Measurements from ENCODE around the gene USP12.
"Not testable (repeated sequence)": the region's sequence is repeated elsewhere in the genome, so short reads cannot be mapped to it uniquely, and the experiment has no call there.

Gene USP12

DNA sequence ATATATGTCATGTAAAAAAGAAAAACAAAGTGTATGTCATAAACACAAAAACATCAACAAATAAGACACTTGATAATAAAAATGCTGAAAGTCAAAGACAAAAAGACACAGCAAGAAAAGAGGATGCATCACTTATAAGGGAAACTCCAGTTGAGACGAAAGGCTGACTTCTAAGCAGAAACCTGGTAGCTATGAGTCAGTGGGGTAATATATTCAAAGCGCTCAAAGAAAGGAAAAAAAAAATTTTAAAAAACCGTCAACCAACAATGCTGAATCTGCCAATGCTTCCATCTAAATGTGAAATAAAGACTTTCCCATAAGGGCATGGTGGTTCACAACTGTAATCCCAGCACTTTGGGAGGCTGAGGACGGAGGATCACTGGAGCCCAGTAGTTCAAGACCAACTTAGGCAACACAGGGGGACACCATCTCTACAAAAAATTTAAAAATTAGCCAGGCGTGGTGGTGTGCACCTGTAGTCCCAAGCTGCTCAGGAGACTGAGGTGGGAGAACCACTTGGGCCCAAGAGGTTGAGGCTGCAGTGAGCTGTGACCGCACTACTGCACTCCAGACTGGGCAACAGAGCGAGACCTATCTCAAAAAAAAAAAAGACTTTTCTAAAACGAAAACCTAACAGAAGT is 24.0 kb downstream of the USP12 start:
- DNase-seq, result no peak

DNA sequence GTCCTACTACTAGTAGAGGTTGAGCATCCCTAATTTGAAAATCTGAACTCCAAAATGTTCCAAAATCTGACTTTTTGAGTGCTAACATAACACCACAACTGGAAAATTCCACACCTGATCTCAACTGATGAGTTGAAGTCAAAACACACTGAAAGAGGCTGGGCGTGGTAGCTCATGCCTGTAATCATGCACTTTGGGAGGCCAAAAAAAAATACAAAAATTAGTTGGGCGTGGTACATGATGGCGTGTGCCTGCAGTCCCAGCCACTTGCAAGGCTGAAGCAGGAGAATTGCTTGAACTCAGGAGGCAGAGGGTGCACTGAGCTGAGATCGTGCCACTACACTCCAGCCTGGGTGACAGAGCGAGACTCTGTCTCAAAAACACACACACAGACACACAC is 29.9 kb downstream of the USP12 start:
- no peak for DNase-seq

DNA sequence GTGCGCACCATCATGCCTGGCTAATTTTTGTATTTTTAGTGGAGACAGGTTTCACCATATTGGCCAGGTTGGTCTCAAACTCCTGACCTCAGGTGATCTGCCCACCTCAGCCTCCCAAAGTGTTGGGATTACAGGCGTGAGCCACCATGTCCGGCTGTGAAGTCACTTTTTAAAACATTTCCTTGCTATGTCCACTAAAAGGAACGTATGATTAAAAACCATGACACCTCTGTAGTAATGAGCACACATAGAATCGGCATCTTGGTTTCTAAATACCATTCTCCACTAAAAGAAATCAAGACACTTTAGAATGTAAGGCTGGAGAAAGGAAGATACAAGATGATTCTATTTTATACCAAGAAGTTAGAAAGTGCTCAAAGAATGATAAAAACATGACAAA is 30.5 kb downstream of the USP12 start:
- DNase-seq, result not testable (repeated sequence)

DNA sequence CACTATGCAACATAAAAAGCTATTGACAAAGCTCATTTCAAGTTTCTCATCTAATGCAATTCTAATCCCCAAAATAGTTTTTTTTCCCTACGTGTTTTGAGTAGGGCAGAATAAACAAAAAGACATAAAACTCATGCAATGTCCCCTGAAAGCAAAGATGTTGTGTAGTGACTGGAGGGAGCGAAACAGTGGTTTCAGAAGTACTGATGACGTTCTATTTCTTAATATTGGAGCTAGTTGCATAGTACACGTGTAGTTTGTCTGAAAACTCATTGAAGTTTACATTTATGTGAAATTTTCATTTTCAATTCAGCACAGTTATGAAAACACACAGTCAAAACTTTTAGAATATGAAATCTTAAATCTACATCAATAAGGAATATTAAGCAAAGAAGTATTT is 31.6 kb downstream of the USP12 start:
- no peak for DNase-seq

DNA sequence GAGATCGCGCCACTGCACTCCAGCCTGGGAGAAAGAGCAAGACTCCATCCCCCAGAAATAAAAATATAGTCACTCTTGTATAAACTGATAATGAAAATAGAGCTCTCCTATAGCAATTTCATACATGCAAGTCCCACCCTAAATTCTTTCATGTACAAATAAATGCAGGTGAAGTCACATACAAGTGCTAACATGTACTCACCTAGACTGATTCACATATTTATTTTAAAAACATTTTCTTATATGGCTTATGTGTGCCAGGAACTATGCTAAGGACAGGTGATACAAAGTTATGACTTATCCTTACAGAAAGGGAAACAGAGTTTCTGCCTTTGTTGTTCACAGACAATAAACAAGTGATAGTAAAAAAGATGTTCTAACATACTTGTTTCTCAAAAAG is 32.0 kb downstream of the USP12 start:
- no peak for DNase-seq

DNA sequence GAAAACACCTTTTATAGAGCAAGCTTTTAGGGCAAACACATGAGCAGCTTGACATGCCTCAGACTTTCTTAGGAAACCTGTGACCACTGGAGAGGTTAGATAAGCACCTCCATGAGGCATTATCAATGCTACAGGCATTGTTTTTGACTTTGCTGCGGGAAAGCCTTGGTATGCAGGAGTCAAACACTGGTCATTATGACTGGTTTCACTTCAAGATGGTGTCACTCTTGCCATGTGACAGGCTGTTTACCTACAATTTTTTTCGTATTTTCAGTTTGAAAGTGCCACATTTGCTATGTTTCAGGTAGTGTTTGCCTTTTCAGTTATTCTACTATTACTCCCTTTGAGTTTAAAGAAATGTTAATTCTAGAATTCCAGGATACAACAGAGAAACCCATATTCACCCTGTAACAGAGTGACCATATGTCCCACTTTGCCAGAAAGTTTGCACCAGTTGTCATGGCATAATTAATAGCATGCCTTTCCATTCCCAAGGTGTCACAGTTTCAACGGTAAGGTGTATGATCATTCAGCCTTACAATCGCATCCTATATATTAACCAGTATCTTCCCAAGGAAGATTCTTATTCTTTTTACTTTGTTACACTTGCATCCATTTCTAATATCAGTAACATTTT is 33.0 kb downstream of the USP12 start:
- DNase-seq, result no peak

DNA sequence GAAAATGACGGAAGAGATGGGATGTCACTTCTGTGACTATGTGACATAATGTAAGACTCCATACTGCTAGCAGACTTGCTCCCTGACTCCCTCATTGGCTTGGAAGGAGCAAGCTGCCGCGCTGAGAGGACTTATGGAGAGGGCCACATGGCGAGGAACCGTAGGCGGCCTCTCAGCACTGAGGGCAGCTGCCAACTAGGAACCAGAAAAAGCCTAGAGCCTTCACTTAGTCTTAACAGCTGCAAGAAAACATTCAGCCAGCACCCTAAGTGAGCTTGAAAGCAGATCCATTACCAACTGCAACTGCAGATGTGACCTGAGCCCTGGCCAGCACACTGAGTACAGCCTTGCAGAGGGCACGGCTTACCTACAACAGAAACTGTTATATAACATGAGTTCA is 33.9 kb downstream of the USP12 start:
- no peak for DNase-seq

DNA sequence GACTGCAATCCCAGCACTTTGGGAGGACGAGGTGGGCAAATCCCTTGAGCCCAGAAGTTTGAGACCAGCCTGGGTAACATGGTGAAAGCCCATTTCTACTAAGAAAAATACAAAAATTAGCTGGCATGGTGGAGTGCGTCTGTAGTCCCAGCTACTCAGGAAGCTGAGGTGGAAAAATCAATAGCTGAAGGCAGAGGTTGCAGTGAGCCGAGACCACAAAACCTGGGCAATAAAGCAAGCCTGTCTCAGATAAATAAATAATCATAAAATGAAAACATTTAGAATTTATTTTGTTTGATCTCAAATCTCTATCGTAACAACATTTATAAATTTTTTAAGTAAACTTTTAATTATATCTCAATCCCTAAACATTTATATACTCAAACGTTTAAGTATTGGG is 36.6 kb downstream of the USP12 start:
- no peak for DNase-seq

DNA sequence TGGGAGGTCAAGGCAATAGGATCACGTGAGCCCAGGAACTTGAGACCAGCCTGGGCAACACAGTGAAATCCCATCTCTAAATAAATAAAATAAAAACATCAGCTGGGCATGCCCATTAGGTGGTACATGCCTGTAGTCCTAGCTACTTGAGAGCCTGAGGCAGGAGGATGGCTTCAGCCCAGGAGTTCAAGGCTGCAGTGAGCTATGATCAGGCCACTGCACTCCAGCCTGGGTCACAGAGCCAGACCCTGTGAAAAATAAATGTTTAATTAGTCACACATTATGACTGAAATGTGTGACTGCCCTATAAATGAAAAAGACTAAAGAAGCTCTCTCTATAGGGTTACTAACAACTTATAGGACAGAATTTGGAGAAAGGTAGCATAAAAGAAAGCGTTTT is 37.7 kb downstream of the USP12 start:
- DNase-seq, result no peak

DNA sequence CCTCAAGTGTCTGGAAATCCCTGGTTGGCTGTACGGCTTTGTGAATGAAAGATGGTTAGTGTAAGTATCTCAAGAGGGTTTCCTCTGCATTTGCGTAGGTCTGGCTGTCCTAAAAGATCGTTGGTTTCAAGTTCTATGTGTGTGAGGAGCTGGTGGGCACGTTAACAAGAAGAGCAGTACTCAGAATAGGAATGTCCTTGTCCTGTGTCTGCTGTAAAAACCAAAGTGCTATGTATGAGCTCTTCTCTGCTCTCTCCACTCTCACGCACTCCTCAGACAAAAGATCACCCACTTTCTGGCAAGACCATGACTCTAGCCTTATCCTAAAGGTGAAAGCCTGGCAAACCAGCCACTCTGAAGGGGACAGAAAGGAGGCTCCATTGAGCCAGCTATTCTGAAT is 39.1 kb downstream of the USP12 start:
- DNase-seq, result no peak

DNA sequence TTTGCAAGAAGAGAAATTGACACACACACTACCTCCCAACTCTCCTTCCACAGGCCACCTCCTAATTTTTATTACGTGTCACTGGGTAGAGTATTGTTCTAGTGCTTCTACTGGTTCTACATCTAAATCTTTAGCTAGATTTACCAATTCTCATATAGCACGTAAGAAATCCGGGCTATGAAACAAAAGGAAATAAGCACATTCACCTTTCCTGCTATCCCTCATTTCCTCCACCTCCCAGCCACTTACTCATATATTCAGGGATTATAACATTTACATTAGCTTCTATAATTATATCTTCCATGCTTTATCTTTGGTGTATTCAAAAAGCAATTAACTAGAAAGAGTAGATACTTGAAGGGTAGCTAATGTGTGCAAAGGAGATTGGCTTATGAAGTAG is 39.7 kb downstream of the USP12 start:
- DNase-seq, result no peak

DNA sequence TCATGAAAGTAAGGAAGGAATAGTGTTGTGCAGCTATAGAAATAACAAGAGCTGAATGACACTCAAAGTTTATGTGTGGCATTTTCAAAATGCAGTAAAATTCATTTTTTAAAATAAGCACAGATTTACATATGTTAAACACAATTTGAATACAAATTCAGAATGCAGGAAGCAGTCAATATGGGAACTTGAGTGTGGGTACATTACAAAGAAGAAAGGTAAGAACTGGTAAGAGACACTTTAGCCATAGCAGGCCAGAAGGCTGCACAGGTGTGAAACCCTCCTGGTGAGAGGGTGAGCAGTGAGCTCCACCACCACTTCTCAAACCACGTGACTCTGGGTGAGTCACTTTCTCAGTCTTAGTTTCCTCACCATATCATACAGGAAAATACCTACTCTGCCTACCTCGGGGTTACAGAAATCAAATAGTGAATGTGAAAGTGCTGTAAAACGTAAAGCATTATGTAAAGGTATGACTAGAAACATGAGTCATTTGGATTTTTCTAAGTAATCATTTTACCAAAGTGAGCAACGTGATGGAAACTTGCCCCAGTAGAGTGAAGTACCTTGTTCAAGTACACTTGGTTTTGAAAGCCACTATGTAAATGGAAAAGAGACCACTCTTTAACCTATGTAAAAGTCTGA is 40.5 kb downstream of the USP12 start:
- no peak for DNase-seq

DNA sequence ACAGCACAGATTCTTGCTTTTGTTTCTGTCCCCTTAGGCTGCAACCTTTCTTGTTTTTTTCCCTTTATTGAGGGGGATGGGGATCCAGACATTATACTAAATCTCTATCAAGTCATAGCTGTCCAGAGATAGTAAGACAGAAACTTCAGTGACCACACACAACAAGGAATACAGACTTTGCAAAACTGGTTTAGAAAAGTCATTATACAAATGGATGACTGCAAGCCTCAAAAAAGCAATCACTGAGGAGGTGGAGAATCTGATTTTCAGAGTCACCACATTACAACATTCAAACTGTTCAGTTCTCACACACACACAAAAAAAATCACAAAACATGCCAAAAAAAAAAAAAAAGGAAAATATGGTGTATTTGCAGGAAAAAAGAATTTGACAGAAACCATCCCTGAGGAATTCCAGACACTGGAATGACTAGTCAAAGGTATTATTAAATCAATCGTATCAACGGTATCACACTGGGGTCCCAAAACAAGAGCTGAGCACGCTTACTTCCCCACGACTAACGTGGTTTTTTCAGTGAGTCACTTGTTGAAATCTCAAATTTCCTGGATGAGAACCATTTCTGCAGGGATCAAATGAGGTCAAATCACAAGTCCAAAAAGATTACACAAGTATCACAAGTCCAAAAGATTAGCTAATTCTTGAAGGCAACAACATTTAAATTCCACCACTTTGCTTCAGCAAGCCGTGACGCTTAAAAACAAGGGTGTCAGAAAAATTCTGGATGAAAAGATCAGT is 41.2 kb downstream of the USP12 start:
- no peak for DNase-seq

DNA sequence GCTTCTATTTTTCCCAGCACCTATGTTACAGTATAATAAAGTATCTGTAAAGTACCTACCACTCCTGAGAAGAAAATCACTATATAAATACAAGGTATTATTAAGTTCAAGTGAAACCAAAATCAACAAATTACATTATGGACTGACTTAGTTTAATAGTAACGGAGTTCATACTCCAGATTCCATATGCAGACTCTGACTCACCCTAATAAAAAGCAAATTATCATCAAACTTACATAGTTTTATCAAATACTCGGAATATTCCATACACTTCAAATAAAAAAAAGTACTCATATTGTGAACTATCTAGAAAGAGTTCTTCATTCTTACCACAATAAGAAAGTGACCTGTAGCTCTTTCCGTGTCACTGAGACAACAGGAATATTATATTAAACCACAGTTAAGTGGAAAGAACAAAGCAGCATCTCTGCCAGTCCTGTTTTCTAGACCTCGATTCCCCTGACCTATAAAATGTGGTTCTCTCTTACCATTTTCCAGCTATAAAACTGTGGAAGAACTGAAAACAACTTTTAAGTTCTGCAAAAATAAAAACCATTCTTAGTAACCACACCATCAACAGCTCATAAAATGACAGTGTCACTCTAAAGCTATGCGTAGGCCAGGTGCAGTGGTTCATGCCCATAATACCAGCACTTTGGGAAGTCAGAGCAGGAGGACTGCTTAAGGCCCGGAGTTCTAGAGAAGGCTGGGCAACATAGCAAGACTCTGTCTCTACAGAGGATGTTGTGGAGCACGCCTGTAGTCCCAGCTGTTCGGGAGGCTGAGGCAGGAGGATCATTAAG is 42.6 kb downstream of the USP12 start:
- no peak for DNase-seq

DNA sequence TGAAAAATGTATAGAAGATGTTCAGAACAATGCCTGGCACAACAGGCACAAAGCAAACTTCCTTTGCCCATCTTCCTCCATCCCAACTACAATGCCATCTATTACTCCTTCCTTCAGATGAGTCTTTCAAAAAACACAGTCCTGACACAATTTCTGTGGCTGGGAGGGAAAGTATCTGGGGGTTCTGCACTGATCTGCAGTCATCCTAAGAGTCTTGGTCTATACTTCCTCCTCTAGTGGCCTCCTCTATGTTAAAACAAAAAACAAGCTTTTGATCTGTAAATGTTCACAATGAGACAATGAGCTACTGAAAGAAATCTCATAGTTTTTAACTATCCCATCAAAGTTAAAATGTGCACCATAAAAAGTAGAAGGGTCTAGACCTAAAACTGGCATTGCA is 44.8 kb downstream of the USP12 start:
- DNase-seq, result no peak

DNA sequence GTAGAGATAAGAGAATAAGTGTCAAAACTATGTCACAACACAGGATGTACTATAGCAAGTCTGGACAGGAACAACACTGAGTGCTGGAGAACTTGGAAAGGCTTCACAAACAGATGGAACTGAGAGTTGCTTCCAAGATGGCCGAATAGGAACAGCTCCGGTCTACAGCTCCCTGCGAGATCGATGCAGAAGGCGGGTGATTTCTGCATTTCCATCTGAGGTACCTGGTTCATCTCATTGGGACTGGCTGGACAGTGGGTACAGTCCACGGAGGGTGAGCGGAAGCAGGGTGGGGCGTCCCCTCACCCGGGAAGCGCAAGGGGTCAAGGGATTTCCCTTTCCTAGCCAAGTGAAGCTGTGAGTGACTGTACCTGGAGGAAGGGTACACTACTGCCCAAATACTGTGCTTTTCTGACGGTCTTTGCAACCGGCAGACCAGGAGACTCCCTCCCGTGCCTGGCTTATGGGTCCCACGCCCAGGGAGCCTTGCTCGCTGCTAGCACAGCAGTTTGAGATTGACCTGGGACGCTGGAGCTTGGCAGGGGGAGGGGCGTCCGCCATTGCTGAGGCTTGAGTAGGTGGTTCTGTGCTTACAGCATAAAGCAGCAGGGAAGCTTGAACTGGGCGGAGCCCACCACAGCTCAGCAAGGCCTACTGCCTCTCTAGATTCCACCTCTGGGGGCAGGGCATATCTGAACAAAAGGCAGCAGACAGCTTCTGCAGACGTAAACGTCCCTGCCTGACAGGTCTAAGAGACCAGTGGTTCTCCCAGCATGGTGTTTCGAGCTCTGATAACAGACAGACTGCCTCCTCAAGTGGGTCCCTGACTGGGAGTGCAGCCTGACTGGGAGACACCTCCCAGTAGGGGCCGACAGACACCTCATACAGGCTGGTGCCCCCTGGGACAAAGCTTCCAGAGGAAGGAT is 46.0 kb downstream of the USP12 start:
- DNase-seq, result no peak

DNA sequence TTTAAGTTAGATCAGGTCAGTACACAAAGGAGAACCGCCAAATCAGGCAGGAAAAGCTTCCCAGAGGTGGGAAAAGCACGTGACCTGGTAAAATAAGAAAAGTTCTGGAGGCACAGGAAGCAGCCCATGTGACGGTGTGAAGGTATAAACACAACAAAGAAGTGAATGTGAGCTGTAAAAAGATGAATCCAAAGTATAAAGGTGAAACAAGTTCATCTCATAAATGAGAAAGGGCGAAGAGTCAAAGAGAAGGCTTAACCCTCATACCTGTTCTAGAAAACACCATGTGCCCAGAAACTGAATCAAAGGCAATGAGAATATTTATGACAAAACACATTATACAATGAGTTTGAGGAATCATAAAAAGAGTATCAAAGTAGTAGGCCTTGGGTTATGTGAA is 47.0 kb downstream of the USP12 start:
- no peak for DNase-seq

DNA sequence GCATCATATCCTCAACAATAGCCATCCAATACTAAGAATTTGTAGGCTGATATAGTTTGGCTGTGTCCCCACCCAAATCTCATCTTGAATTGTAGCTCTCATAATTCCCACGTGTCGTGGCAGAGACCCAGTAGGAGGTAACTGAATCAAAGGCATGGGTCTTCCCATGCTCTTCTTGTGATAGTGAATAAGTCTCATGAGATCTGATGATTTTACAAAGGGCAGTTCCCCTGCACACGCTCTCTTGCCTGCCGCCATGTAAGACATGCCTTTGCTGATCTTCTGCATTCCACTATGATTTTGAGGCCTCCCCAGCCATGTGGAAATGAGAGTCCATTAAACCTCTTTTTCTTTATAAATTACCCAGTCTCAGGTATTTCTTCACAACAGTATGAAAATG is 48.2 kb downstream of the USP12 start:
- DNase-seq, result not testable (repeated sequence)

DNA sequence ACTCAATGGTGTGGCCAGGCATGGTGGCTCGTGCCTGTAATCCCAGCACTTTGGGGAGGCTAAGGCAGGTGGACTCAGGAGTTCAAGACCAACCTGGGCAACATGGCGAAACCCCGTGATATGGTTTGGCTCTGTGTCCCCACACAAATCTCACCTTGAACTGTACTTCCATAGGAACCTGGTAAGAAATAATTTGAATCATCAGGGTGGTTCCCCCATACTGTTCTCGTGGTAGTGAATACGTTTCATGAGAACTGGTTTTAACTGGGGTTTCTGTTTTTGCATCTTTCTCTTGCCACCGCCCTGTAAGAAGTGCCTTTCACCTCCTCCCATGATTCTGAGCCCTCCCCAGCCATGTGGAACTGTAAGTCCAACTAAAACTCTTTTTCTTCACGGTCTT is 49.6 kb downstream of the USP12 start:
- DNase-seq, result no peak

DNA sequence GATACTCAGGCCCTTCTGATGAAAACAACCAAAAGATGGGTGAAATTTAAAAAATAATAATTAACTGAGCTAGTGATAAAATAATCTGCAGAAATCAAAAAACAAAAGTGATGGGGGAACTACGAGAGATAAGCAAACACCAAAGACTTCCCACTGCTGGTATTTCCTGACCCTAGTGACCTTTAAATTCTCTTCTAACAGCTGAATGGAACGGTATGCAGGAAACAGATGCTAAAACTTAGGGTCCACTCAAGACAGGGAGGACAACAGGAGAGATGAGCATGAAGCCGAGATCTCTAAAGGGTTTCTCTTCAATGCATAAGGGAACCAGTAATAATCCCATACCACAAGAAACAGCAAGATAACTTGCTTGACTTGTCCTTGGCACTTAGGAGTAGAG is 50.8 kb downstream of the USP12 start:
- DNase-seq, result no peak

DNA sequence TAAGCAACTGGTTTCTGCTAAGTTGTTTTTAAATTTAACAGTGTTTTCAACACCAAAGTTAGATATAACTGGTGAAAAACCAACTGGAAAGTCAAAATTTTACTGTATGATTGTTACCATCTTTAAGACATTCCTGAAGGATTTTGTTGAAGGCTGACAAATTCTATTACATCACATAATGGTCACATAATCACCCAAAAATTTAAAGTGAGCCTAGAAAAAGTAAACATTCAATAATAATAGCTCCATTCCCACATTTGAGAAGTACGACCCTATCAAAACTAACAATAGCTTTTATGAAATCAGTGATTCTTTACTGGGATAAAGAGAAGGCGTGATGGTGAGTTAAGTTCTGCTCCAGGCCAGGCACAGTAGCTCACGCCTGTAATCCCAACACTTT is 51.6 kb downstream of the USP12 start:
- DNase-seq, result no peak
